ENCODE measurements around the gene ADGRA3. TPM values are rescaled to one million over a fixed set of nuclear protein-coding genes. Genes with fewer than 3 reads are reported as not detected.

Gene ADGRA3
- total RNA-seq, 1 donor from 2014 or later, result 27.8 TPM

DNA sequence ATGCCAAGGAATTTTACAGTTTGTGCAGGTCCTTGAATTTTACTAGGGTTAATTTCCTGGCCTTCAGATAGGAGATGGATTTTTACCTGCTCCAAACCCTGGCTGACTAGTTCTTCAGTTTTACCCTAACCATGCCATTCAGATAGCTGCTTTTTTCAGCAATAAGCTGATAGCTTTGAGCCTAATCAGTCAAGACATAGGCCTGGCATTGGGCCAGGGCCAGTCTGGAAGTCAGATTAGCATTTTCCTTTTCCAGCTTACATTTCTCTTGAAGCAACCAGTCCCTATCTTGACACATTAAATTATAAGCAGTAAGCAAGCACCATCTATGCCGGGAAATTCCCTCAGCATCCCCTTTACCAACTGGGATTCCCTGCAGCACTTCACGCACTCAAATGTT lies 177.1 kb downstream of the ADGRA3 start:
- TF ChIP-seq, protein P1, sequence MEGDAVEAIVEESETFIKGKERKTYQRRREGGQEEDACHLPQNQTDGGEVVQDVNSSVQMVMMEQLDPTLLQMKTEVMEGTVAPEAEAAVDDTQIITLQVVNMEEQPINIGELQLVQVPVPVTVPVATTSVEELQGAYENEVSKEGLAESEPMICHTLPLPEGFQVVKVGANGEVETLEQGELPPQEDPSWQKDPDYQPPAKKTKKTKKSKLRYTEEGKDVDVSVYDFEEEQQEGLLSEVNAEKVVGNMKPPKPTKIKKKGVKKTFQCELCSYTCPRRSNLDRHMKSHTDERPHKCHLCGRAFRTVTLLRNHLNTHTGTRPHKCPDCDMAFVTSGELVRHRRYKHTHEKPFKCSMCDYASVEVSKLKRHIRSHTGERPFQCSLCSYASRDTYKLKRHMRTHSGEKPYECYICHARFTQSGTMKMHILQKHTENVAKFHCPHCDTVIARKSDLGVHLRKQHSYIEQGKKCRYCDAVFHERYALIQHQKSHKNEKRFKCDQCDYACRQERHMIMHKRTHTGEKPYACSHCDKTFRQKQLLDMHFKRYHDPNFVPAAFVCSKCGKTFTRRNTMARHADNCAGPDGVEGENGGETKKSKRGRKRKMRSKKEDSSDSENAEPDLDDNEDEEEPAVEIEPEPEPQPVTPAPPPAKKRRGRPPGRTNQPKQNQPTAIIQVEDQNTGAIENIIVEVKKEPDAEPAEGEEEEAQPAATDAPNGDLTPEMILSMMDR (IDR thresholded peaks at IDR 0.05), result no peak
- H3K27ac Mint-ChIP-seq (ENCODE audit: unreplicated experiment), result no peak overlapping the region
- no peak for DNase-seq (ENCODE audit: low spot score)
- H3K9me3 Mint-ChIP-seq (ENCODE audit: low read depth), result peaks cover 11% of the 10 kb centered on the region
- H3K4me1 Mint-ChIP-seq (ENCODE audit: low read depth), result no peaks in the 10 kb centered on the region
- H3K4me3 Mint-ChIP-seq (ENCODE audit: unreplicated experiment), result no peak overlapping the region
- no peaks in the 10 kb centered on the region for H3K27me3 Mint-ChIP-seq (ENCODE audit: low read depth)
- peaks cover 2% of the 10 kb centered on the region for H3K36me3 Mint-ChIP-seq (ENCODE audit: low read depth)

Other genes with a start within 250 kb of the ADGRA3 start
- gene GBA3, start 176.9 kb upstream of the ADGRA3 start, total RNA-seq, result not detected in 3 replicates

Measured in chondrocyte (in vitro differentiated cells).